Fibroblast of lung (primary cell): Measurements from ENCODE around the gene C16orf92. TPM values are rescaled to one million over a fixed set of nuclear protein-coding genes. Genes with fewer than 3 reads are reported as not detected.

Experiments
- DNase-seq, 2 donors: peaks; one replicate each; pipeline versions ENCODE4 v3.0.0 to v3.0.0-alpha.2; 2010; ENCODE audit warnings: low read depth in 2 of 2
- H2AFZ ChIP-seq: 2 replicates; pipeline ENCODE4 v1.5.1; 2012; ENCODE audit warnings: low read length, control low read depth, inconsistent platforms
- H3K27ac ChIP-seq: 2 replicates; pipeline ENCODE4 v1.5.1; 2011; ENCODE audit warnings: low read length, control low read depth; ENCODE audit not compliant: insufficient read depth
- H3K27me3 ChIP-seq: 2 replicates; pipeline ENCODE4 v1.5.1; 2011; ENCODE audit warnings: mild to moderate bottlenecking, low read length; ENCODE audit not compliant: control insufficient read depth, insufficient read depth
- H3K36me3 ChIP-seq: 2 replicates; pipeline ENCODE4 v1.5.1; 2011; ENCODE audit warnings: low read length; ENCODE audit not compliant: control insufficient read depth, insufficient read depth
- H3K4me1 ChIP-seq: 2 replicates; pipeline ENCODE4 v1.5.1; 2011; ENCODE audit warnings: low read length; ENCODE audit not compliant: control insufficient read depth, insufficient read depth; ENCODE audit errors: extremely low read depth
- H3K4me2 ChIP-seq: 2 replicates; pipeline ENCODE4 v1.5.1; 2011; ENCODE audit warnings: low read length, control low read depth; ENCODE audit not compliant: insufficient read depth; ENCODE audit errors: extremely low read depth
- H3K4me3 ChIP-seq, 4 experiments: fragments of 200-600 bp in 1 of 4; sonication (generic) in 1 of 4; replicated peaks in 1 of 4; 2 replicates each; pipeline ENCODE4 v1.5.1; 2011 to 2016; ENCODE audit warnings: low read length in 4 of 4, low read depth in 3 of 4, mild to moderate bottlenecking in 3 of 4, control low read depth in 2 of 4, inconsistent platforms in 1 of 4, mixed read lengths in 1 of 4; ENCODE audit not compliant: insufficient read depth in 1 of 4; ENCODE audit errors: control extremely low read depth in 1 of 4
- H3K79me2 ChIP-seq: 2 replicates; pipeline ENCODE4 v1.5.1; 2012; ENCODE audit warnings: mild to moderate bottlenecking, low read length, inconsistent platforms; ENCODE audit not compliant: control insufficient read depth, insufficient read depth
- H3K9ac ChIP-seq: 2 replicates; pipeline ENCODE4 v1.5.1; 2011; ENCODE audit warnings: mild to moderate bottlenecking, low read length, control low read depth; ENCODE audit not compliant: insufficient read depth
- H3K9me3 ChIP-seq: 2 replicates; pipeline ENCODE4 v1.5.1; 2012; ENCODE audit warnings: low read depth, low read length; ENCODE audit not compliant: control insufficient read depth, insufficient read depth
- H4K20me1 ChIP-seq: 2 replicates; pipeline ENCODE4 v1.5.1; 2011; ENCODE audit warnings: low read length; ENCODE audit not compliant: control insufficient read depth, insufficient read depth; ENCODE audit errors: extremely low read depth
- EZH2 ChIP-seq: IDR thresholded peaks from 2 replicates; pipeline ENCODE4 v1.5.1; 2012; ENCODE audit warnings: low read length, control low read depth, mild to moderate bottlenecking; ENCODE audit errors: missing control alignments
- polyA plus RNA-seq, 2 donors: library from polyadenylated mRNA; depleted of rRNA in 1 of 2; stranded (reverse) in 1 of 2; unstranded in 1 of 2; fragments of >200 nt; gene quantifications; 2 replicates each; pipeline ENCODE4 v1.2.1, GENCODE V29; 2011 to 2012; ENCODE audit warnings: missing spikeins in 1 of 2
- total RNA-seq: library from RNA; depleted of rRNA; stranded (reverse); fragments of >200 nt; gene quantifications from 2 replicates; pipeline ENCODE4 v1.2.1, GENCODE V29; 2014
- TF ChIP-seq, protein P1 (sequence below), 2 donors: IDR thresholded peaks in 1 of 2; conservative IDR thresholded peaks in 1 of 2; 1 replicate in 1 of 2; 2 replicates in 1 of 2; pipeline ENCODE4 v1.5.1; 2011 to 2012; ENCODE audit warnings: low read length in 2 of 2, control low read depth in 1 of 2, inconsistent platforms in 1 of 2, low read depth in 1 of 2, mild to moderate bottlenecking in 1 of 2

Gene C16orf92
- total and polyA plus RNA-seq, 2 donors (not counting 1 experiment from before 2014, with no cell fraction given) = not detected

DNA sequence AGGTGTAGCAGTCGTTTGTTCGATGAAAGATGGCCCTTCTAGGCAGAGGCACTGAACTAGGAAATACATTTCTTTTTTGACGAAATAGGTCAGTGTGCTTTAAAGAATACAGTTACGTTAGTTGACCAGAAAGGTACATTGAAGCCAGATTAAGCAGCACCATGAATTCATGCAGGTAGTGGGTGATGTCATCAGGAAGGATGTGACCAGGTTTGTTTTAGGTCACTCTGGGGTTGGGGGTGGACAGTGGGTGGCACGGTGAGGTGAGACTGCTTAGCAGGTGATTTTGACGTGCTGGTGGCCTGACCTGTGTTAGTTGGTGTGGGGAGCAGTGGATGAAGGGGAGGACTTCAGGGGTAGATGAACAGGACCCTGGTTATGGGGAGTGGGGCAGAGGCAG lies 23.4 kb upstream of the C16orf92 start:
- H3K4me3 ChIP-seq = no peak overlapping the region
- no peak overlapping the region for H3K9ac ChIP-seq
- no peak for TF ChIP-seq EZH2
- TF ChIP-seq, protein P1, sequence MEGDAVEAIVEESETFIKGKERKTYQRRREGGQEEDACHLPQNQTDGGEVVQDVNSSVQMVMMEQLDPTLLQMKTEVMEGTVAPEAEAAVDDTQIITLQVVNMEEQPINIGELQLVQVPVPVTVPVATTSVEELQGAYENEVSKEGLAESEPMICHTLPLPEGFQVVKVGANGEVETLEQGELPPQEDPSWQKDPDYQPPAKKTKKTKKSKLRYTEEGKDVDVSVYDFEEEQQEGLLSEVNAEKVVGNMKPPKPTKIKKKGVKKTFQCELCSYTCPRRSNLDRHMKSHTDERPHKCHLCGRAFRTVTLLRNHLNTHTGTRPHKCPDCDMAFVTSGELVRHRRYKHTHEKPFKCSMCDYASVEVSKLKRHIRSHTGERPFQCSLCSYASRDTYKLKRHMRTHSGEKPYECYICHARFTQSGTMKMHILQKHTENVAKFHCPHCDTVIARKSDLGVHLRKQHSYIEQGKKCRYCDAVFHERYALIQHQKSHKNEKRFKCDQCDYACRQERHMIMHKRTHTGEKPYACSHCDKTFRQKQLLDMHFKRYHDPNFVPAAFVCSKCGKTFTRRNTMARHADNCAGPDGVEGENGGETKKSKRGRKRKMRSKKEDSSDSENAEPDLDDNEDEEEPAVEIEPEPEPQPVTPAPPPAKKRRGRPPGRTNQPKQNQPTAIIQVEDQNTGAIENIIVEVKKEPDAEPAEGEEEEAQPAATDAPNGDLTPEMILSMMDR (conservative IDR thresholded peaks at IDR 0.05 in 1 of 2, IDR thresholded peaks at IDR 0.05 in 1 of 2; ENCODE audit: low read depth in 1 of 2, low read length in 2 of 2) = no peak
- no peak for DNase-seq
- H4K20me1 ChIP-seq = no peaks in the 10 kb centered on the region
- peaks cover 6% of the 10 kb centered on the region for H3K79me2 ChIP-seq
- H3K9me3 ChIP-seq = no peaks in the 10 kb centered on the region
- no peak overlapping the region for H3K4me2 ChIP-seq
- H3K27me3 ChIP-seq = no peaks in the 10 kb centered on the region
- H3K36me3 ChIP-seq = peaks cover 7% of the 10 kb centered on the region
- peaks cover 11% of the 10 kb centered on the region for H3K4me1 ChIP-seq
- no peak overlapping the region for H3K27ac ChIP-seq
- no peak overlapping the region for H2AFZ ChIP-seq

- H4K20me1 ChIP-seq = no peaks in the 10 kb centered on the region
- no peak overlapping the region for H3K9ac ChIP-seq
- no peaks in the 10 kb centered on the region for H3K27me3 ChIP-seq
- H3K4me3 ChIP-seq = no peak overlapping the region
- H3K4me2 ChIP-seq = no peak overlapping the region
- H3K36me3 ChIP-seq = peaks cover 8% of the 10 kb centered on the region
- H3K4me1 ChIP-seq = peaks cover 4% of the 10 kb centered on the region
- peaks cover 6% of the 10 kb centered on the region for H3K79me2 ChIP-seq
- no peak overlapping the region for H2AFZ ChIP-seq
- TF ChIP-seq EZH2 = no peak
- TF ChIP-seq, protein P1 (conservative IDR thresholded peaks at IDR 0.05 in 1 of 2, IDR thresholded peaks at IDR 0.05 in 1 of 2; ENCODE audit: low read depth in 1 of 2, low read length in 2 of 2) = peak in 1 of 2 donors; percentile 10
- no peak for DNase-seq
- no peaks in the 10 kb centered on the region for H3K9me3 ChIP-seq
- H3K27ac ChIP-seq = no peak overlapping the region
Observed at GRCh38 chr16:30000735-30001631, 22.0 kb upstream of the C16orf92 start.

DNA sequence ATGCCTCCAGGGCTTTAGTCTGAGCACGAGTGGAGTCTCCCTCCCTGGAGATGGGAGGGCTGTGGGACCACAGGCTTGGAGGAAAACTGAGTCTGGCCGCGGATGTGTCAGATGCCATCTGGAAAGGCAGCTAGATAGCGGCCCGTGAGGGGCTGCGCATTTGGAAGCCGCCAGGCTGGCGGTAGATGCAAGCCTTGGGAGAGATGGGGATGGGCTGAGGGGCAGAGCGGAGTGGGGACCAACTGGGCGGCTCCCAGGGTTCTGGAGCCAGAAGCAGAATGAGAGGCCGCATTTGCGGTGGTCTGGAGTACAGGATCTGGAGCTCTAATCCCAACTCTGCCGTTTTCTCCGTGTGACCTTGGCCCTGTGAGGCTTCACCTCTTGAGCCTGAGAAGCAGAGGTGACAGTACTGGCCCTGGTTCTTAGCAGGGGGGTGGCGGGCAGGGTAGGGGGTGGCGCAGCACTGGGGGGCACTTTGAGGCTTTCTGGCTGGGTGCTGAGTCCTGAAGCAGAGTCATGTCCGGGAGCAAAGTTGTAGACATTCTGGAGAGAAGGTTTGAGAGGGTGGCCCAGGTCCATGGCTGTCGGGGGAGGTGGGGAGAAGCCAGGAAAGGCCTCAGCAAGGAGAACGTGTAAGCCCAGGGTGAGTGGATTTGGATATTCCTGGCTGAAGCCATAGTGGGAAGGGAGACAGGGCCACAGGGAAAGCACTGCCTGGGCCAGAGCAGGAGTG lies 20.2 kb upstream of the C16orf92 start:
- no peak overlapping the region for H3K4me3 ChIP-seq
- H3K79me2 ChIP-seq = no peaks in the 10 kb centered on the region
- H2AFZ ChIP-seq = no peak overlapping the region
- TF ChIP-seq, protein P1 (conservative IDR thresholded peaks at IDR 0.05 in 1 of 2, IDR thresholded peaks at IDR 0.05 in 1 of 2; ENCODE audit: low read depth in 1 of 2, low read length in 2 of 2) = no peak
- TF ChIP-seq EZH2 = no peak
- no peaks in the 10 kb centered on the region for H4K20me1 ChIP-seq
- H3K9me3 ChIP-seq = no peaks in the 10 kb centered on the region
- H3K36me3 ChIP-seq = peaks cover 10% of the 10 kb centered on the region
- H3K9ac ChIP-seq = no peak overlapping the region
- no peak overlapping the region for H3K4me2 ChIP-seq
- no peaks in the 10 kb centered on the region for H3K27me3 ChIP-seq
- no peak overlapping the region for H3K27ac ChIP-seq
- no peak for DNase-seq
- no peaks in the 10 kb centered on the region for H3K4me1 ChIP-seq
